HCT116 (cell line): ENCODE results near the gene APOD.

Experiments
- CBX3 ChIP-seq: IDR thresholded peaks from 2 replicates; pipeline ENCODE4 v1.6.1; 2012; ENCODE audit warnings: low read depth
- EGR1 ChIP-seq: IDR thresholded peaks from 2 replicates; pipeline ENCODE4 v1.6.1; 2012; ENCODE audit warnings: low read depth
- EZH2phosphoT487 ChIP-seq: fragments of 200-600 bp; IDR thresholded peaks from 2 replicates; pipeline ENCODE4 v1.6.1; 2018; ENCODE audit warnings: antibody characterized with exemption, borderline replicate concordance
- JUND ChIP-seq: IDR thresholded peaks from 2 replicates; pipeline ENCODE4 v1.6.1; 2012
- POLR2A ChIP-seq: IDR thresholded peaks from 2 replicates; pipeline ENCODE4 v1.7.0; 2011; ENCODE audit warnings: borderline replicate concordance; ENCODE audit not compliant: insufficient read depth, insufficient read length; ENCODE audit errors: extremely low read depth
- POLR2AphosphoS5 ChIP-seq: IDR thresholded peaks from 2 replicates; pipeline ENCODE4 v1.6.1; 2011; ENCODE audit warnings: mild to moderate bottlenecking, low read depth, low read length, moderate library complexity
- RAD21 ChIP-seq: IDR thresholded peaks from 2 replicates; pipeline ENCODE4 v1.6.1; 2012; ENCODE audit warnings: low read depth, mild to moderate bottlenecking
- ZFX ChIP-seq: fragments of 450-650 bp; IDR thresholded peaks from 2 replicates; pipeline ENCODE4 v1.6.1; 2017
- ZNF274 ChIP-seq: fragments of 200-500 bp; sonication (Bioruptor generic); IDR thresholded peaks from 2 replicates; pipeline ENCODE4 v1.6.1; 2014; ENCODE audit warnings: mild to moderate bottlenecking, low read depth, low read length, inconsistent platforms
- TF ChIP-seq, protein P1 (sequence below), 3 experiments: fragments of 200-600 bp in 1 of 3; sonication (generic) in 1 of 3; IDR thresholded peaks in 2 of 3; conservative IDR thresholded peaks in 1 of 3; 2 replicates each; pipeline ENCODE4 v1.5.1; 2012 to 2017; ENCODE audit warnings: low read depth in 2 of 3, low read length in 2 of 3, antibody characterized with exemption in 1 of 3, borderline replicate concordance in 1 of 3, control low read depth in 1 of 3, mild to moderate bottlenecking in 1 of 3, mixed read lengths in 1 of 3, mixed run types in 1 of 3, moderate library complexity in 1 of 3; ENCODE audit not compliant: insufficient read depth in 1 of 3
- TF ChIP-seq, protein P2 (sequence below): IDR thresholded peaks from 2 replicates; pipeline ENCODE4 v1.6.1; 2012; ENCODE audit warnings: low read depth
- TF ChIP-seq, protein P3 (sequence below): IDR thresholded peaks from 2 replicates; pipeline ENCODE4 v1.6.1; 2012
- TF ChIP-seq, protein P4 (sequence below): IDR thresholded peaks from 2 replicates; pipeline ENCODE4 v1.6.1; 2011; ENCODE audit warnings: mild to moderate bottlenecking, low read length, moderate library complexity; ENCODE audit not compliant: insufficient replicate concordance; ENCODE audit errors: extremely low read depth

DNA sequence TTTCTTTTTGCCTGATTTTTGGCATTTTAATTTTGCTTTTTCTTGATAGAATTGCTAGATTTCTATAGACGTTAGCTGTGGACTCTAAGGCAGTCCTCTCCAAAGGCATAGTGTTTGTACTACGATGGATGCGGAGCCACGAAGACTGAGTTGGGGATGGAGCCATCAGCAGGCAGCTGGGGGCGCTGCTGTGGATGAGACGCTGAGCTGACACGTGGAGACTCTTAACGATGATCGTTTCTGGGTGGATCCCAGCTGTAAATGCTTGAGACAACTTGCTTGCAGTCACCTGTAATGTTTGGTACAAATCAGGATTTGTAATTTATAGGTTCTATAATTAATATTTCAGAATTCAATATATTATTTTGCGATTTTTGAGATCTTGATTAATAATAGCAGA is 27.4 kb downstream of the APOD start:
- TF ChIP-seq CBX3 (peak; percentile 77), POLR2AphosphoS5 (no peak), ZNF274 (no peak), POLR2A (no peak), EZH2phosphoT487 (no peak), EGR1 (no peak), ZFX (no peak), JUND (no peak), RAD21 (no peak)
- TF ChIP-seq, protein P1, sequence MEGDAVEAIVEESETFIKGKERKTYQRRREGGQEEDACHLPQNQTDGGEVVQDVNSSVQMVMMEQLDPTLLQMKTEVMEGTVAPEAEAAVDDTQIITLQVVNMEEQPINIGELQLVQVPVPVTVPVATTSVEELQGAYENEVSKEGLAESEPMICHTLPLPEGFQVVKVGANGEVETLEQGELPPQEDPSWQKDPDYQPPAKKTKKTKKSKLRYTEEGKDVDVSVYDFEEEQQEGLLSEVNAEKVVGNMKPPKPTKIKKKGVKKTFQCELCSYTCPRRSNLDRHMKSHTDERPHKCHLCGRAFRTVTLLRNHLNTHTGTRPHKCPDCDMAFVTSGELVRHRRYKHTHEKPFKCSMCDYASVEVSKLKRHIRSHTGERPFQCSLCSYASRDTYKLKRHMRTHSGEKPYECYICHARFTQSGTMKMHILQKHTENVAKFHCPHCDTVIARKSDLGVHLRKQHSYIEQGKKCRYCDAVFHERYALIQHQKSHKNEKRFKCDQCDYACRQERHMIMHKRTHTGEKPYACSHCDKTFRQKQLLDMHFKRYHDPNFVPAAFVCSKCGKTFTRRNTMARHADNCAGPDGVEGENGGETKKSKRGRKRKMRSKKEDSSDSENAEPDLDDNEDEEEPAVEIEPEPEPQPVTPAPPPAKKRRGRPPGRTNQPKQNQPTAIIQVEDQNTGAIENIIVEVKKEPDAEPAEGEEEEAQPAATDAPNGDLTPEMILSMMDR (IDR thresholded peaks at IDR 0.05 in 2 of 3, conservative IDR thresholded peaks at IDR 0.05 in 1 of 3; ENCODE audit: borderline replicate concordance in 1 of 3, insufficient read depth in 1 of 3, low read depth in 2 of 3, low read length in 2 of 3): peak; percentile 25 to 42 (median 35); a peak in 4 of 6 replicates
- TF ChIP-seq, protein P2, sequence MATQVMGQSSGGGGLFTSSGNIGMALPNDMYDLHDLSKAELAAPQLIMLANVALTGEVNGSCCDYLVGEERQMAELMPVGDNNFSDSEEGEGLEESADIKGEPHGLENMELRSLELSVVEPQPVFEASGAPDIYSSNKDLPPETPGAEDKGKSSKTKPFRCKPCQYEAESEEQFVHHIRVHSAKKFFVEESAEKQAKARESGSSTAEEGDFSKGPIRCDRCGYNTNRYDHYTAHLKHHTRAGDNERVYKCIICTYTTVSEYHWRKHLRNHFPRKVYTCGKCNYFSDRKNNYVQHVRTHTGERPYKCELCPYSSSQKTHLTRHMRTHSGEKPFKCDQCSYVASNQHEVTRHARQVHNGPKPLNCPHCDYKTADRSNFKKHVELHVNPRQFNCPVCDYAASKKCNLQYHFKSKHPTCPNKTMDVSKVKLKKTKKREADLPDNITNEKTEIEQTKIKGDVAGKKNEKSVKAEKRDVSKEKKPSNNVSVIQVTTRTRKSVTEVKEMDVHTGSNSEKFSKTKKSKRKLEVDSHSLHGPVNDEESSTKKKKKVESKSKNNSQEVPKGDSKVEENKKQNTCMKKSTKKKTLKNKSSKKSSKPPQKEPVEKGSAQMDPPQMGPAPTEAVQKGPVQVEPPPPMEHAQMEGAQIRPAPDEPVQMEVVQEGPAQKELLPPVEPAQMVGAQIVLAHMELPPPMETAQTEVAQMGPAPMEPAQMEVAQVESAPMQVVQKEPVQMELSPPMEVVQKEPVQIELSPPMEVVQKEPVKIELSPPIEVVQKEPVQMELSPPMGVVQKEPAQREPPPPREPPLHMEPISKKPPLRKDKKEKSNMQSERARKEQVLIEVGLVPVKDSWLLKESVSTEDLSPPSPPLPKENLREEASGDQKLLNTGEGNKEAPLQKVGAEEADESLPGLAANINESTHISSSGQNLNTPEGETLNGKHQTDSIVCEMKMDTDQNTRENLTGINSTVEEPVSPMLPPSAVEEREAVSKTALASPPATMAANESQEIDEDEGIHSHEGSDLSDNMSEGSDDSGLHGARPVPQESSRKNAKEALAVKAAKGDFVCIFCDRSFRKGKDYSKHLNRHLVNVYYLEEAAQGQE: no peak
- TF ChIP-seq, protein P3, sequence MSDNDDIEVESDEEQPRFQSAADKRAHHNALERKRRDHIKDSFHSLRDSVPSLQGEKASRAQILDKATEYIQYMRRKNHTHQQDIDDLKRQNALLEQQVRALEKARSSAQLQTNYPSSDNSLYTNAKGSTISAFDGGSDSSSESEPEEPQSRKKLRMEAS: peak; percentile 88
- TF ChIP-seq, protein P4, sequence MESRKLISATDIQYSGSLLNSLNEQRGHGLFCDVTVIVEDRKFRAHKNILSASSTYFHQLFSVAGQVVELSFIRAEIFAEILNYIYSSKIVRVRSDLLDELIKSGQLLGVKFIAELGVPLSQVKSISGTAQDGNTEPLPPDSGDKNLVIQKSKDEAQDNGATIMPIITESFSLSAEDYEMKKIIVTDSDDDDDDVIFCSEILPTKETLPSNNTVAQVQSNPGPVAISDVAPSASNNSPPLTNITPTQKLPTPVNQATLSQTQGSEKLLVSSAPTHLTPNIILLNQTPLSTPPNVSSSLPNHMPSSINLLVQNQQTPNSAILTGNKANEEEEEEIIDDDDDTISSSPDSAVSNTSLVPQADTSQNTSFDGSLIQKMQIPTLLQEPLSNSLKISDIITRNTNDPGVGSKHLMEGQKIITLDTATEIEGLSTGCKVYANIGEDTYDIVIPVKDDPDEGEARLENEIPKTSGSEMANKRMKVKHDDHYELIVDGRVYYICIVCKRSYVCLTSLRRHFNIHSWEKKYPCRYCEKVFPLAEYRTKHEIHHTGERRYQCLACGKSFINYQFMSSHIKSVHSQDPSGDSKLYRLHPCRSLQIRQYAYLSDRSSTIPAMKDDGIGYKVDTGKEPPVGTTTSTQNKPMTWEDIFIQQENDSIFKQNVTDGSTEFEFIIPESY: no peak
